ENCODE measurements around the gene SORT1.
A peak's percentile ranks its signal among the peaks of the same experiment; 100 is the strongest.
"Not testable (repeated sequence)": the region's sequence is repeated elsewhere in the genome, so short reads cannot be mapped to it uniquely, and the experiment has no call there.

Gene SORT1

DNA sequence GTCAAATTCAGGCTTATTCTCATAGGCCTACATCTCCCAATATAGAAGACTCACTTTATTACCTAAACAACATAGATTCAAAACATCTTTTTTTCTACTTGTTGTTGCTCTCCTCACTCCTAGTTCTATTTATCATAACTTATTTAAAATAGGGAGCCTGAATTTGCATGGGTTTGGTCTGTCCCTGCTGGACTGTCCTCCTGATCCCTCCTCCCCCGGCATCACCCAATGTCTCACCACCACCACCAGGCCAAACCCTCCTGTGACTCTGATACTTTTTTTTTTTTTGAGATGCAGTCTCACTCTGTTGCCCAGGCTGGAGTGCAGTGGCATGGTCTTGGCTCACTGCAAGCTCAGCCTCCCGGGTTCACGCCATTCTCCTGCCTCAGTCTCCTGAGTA, 59.1 kb downstream of the SORT1 start:
- no peak for DNase-seq

DNA sequence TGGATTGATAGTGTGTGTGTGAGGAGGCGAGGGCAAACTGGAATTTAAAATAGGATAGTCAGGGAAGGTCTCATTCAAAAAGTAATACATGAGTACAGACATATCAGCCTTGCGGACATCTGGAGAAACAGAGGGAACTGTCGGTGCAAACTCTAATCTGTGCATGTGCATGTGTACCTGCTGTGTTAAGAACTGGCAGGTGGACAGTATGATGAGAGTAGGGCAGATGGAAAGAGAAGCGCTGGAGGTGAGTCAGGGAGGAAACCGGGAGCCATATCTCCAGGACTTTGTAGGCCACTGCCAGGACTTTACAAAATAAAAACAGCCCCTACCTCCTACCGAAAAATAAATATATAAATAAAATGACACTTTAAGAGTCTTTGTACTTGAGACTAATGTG, 59.6 kb downstream of the SORT1 start:
- peak in 1 of 14 donors; percentile 60 for DNase-seq

DNA sequence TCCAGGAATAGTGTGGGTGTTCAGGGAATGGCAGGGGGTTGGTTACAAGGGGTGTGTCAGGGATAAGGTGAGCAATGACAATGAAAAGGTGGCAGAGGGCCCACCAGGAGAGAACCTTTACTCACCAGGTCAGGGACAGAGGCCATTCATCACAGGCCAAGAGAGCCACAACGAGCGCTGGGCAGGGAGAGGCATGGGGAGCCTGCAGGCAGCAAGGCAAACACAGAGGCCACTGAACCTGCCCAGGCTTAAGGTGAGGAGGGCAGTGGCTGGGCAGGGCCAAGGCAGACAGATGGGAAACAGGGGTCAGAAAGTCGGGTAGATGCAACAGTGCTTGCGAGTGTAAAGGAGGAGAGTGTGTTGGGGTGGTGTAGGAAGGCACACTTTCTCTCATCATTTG, 62.6 kb downstream of the SORT1 start:
- DNase-seq = no peak

DNA sequence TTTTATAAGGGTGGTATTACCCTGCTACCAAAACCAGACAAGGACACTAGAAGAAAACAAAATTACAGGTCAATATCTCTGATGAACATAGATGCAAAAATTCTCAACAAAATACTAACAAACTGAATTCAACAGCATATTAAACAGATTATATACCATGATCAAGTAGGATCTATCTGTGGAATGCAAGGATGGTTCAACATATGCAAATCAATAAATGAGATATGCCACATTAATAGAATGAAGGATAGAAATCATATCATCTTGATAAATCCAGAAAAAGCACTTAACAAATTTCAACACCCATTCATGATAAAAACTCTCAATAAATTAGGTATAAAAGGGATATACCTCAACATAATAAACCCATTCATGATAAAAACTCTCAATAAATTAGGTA, 66.6 kb downstream of the SORT1 start:
- no peak for DNase-seq

DNA sequence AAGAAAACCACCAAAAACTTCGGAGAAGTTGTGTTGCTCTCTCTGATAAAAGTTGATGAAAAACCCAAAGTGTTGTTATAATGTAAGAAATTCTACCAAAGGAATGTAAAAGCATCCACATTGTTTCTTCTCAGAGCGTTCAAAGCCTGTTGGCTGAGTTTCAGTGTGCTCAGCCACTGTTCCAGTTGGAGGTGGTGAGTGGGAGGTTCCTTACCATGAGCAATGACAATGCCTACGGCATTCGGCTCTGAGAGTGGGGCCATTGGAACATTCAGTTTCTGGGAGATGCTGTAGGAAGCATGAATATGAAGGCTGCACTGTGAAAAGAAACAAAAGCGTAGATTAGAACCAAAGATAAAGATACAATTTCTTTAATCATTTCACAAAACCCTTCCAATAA, 70.4 kb downstream of the SORT1 start:
- no peak for DNase-seq

DNA sequence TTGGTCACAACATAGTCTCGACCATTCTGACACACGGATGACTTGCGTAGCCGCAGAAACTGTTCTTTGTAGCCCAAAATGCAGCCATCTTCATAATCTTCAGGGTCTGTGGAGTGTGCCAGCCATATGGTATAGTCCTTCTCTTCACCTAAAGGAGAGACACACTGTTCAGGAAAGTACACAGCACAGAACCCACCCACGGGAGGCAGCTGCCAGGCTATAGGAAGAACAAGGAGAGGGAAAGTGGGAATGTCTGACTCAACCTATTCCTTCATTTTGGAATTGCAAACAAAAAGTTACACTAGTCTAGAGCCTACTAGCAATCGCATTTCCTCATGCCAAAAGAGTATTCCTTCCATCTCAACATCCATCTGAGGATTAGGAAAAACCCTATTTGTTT, 74.7 kb downstream of the SORT1 start:
- DNase-seq = no peak

DNA sequence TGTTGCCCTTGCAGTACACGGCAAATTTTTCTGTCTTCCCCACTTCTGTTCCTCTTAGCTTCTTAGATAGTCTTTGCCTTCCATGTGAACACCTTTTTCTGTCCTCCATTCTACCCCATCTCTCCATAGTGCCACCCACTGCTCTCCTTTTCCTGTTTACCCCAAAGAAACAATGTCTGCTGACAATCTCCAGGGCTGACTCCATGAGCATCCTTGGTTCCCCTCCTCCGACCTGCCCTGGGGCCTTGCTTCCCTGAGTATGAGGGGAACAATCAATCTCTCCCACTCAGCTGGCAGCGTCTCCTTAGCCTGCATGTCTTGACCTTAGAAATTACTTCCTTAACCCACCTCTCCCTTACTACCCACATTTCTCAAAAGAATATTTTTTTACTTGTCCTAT, 78.6 kb downstream of the SORT1 start:
- DNase-seq = no peak

DNA sequence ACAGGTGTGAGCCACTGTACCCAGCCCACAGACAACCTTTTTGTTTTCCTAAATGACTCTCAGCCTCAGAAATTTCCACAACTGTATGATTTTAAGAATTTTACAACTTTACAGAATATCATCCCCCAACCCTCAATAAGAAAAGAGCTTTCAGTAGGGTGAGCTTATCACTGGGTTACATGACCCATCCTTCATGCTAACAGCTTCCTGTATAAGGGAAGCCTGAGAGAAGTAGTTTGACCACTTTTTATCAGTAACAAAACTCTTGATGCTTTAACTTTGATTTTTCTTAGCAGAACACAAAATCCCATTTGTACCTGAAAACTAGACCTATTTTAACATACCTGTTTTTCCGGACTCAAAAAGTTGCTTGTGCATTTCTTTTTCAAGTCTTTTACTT, 81.2 kb downstream of the SORT1 start:
- DNase-seq = no peak

DNA sequence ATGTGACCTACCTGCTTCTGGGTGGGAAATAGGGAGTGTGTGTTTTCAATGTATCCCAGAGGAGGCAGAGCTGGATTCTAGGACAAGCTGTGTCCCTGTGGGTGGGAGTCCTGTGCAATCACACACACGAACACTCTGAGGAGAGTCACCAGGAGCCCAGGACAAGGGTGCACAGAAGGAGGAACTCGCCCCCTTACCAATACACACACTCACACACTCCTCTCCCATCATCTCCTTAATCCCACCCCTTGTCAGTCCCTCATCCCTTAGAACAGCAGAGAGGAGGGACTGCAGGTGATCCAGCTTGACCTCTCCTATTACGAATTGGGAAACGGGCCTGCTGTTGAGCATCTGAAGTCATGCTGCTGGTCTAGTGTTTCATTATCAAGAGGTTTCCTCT, 82.4 kb downstream of the SORT1 start:
- DNase-seq = no peak

DNA sequence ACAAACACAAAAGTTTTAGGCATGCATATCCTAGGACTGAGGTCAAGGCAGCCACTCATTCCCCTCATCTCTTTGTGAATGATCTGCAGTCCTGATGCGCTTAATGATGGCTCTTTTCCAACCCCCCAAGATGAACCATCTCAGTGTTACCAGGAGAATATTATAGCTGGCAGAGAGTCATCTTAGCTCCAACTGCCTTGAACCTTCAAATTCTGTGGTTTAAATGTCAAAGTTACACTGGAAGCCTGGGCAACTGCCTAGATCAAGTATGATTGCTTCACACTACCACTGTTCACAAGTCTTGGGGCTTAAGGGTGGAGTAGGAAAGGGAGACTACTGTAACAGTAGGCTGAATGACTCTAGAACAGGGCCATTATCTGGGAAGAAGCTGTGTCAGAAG, 82.9 kb downstream of the SORT1 start:
- no peak for DNase-seq

DNA sequence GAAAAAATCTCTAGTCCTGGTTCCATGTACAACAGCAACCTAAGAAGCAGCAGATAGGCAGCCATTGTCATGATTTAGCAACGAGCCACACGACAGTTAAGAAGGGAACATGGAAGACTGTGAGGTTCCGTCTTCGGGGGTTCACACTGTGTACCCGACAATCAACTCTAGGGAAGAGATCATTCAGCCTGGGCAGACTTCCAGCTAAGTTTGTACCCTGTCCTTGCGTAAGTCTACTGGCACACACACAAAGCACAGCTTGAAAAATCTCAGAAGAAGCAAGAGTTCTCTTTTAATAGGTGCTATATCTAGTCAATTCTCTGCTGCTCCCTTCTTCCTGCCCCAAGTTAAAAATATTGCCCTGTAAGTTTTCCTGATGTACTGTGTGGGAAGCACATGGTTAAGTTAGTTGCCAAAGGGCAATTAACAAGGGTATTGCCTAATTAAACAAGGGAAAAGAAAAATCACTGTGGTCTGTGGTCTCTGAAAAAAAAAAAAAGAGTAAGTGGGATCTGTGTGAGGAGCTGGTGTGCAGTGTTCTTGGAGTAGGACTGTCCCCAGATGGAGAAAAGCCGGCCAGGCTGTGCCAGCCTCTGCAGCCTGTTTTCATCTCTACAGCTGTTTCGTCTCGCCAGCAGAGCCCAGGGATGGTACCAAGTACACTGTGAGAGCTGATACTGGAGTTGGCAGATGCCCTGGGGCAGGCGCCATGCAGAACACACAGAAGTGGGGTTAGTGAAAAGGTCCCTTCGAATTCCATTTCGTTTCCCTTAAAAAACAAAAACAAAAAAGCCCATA, 84.5 kb downstream of the SORT1 start:
- DNase-seq = peak in 11 of 14 donors; percentile 5 to 81 (median 59)

DNA sequence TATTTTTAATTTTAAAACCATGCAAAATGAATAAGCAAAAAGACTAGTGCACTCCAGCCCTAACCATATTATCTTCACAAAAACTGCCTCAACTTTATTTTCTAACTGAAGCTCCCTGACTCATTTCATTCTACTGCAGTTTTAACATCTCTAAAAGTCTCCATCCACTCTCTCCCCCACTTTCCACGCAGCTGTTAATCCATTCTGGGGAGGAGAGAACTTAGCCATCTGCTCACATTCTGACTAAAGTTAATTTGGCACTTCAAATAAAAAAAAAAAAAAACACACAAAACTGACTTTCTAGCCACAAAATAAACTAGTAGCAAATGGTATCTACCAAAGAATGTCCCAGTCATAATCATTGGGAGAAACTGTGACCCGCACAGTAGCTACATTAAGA, 85.5 kb downstream of the SORT1 start:
- no peak for DNase-seq

DNA sequence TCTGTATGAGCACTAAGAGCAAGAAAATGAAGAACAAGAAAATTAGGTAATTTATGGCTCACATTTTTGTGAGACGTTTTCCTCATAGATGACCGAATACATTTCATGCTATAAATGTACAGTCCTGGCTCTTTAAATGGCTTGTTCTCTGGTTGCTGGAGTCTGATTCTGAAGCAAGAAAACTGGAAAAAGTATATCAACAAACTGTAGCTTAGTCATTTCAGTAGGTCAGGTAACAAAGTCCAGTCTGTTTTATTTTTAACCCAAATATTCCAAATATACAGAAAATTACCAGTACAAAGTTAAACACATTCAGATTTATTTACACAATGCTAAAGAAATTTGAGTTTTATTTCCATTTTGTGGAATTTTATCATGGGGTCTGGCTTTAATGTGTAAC, 88.4 kb downstream of the SORT1 start:
- DNase-seq = no peak

DNA sequence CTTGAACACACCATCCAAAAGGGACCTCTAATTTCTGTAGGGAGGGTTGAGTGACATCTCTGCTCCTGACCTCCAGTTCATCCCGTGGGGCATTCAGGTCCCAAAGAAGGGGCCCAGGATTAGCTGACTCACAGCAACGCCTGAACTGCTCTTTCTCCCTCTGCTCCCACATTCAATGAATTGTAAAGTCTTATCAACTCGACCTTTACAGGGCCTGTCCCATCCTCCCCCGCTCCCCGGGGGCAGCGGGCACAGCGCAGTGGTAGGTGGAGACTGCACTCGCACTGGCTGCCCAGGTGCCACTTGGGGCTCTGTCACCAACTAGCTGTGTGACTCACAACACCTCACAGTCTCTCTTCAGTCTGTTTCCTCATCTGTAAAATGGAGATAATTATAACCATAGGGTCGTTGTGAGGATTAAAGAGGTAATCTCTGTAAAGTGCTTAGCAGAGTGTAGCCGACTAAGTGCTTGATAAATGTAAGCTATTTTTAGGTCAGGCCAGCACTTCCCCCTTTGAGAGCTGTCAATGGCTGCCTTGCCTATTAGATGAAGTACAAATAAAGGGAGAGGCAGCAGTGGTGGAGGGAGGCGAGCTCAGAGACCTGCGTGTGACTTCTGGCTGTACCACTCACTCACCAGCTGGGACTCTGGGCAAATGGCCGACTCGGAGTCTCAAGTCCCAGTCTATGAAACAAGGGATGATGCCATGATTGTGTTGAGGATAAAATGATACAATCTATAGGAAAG, 90.3 kb downstream of the SORT1 start:
- DNase-seq = peak in 6 of 14 donors; percentile 31 to 60 (median 34)

DNA sequence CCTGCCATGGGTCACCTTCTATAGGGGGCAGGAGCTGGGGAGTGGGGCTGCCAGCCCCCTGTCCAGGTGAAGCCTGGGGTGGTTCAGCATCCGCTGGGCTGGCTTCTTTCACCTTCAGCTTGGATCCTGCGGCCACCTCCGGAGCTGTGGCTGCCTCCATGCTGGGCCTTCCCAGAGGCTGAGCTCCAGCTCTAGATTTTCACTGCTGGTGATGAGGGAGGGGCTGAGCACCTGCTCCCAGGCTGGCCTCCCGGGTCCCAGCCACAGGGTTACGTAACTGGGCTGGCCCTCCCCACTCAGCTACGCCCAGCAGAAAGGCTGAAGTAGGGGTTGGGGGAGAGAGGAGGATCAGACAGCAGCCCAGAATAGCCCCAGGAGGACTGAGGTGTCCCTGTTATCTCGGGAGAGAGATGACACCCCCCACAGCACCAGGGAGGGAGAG, 90.9 kb downstream of the SORT1 start, which contains the start of gene MYBPHL:
Gene MYBPHL, minus strand, starts transcription at position 180 of the 442 bp plus-strand sequence. Its CDS starts 20 bp downstream, at position 160.
- DNase-seq = no peak

DNA sequence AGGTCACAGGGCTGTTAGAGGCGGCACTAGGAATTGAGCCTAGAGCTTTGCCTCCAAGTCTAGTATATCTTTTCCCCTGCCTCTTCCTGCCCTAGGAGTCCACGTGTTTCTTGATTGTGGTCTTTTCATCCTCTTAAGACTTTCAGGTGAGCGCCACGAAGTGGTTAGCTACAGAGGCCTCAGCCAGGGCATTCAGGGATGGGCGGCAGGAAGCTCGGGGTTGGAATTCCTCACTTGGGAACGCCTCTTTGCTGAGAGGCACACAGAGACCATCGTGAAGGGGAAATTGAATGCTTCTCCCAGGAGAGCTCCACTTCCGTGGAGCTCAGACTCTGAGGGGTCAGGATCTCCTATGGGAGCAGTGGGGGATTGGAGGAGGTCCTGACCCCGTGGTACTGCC, 91.7 kb downstream of the SORT1 start:
- not testable (repeated sequence) for DNase-seq

DNA sequence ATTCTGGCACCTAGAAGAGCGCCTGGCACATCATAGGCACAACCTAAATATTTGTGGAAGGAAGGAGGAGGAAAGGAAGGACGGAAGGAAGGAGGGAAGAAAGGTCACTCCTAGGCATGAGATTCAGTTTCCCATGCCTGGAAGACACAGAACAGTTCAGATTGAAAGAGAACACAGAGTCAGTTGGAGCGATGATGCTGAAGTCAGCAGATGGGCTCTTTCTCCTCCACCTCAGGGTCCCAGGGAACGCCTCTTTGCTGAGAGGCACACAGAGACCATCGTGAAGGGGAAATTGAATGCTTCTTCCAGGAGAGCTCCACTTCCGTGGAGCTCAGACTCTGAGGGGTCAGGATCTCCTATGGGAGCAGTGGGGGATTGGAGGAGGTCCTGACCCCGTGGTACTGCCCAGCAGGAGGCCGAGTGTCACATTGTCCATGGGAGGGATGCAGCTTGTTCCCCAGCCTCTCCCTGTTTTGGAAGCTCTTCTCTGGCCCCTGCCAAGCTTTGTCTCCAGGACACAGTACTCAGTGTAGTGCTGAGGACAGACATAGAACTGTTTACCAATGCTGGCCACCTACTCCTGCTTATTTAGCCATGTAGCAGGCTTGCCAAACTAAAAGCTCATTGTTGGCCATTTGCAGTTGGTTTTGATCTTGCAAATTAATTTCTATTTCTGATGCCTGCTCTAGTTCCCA, 93.3 kb downstream of the SORT1 start:
- peak in 11 of 14 donors; percentile 37 to 85 (median 75) for DNase-seq

DNA sequence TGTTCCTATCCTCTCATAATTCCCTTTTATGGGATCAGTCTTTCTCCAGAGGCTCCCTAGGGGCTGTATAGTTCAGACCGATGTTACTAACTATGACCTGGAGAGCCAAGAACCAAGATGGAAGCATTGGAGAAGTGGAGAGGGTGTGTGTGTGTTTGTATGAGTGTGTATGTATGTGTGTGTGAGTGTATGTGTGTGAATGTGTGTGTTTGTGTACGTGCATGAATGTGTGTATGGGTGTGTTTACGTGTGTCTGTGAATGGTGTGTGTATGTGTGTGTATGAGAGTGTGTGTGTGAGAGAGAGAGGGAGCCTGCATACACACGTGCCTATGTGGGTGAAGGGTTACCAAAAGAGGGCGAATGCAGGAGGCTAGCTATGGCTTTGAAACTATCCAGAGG, 95.8 kb downstream of the SORT1 start:
- DNase-seq = no peak

DNA sequence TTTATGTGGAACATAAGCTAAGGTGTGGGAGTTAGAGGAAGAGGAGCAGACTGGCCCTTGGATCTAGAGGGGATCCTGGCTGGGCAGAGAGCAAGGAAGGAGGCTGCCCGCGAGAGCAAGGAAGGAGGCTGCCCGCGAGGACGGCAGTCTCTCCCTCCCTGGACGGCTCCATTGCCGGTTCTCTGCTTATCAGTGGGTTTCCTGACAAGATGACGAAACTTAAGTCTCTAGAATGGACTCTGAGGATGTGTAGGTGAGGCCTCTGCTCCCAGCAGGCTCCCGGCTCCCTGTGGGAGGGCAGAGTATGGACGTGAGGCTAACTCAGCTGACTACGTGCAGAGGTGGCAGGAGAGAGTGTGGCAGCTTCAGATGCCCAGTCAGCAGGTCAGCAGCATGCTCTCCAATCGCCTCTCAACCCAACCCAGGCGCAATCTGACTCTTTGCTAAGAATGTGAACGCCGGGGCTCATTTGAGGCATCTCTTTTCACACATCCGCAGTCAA, 97.0 kb downstream of the SORT1 start:
- no peak for DNase-seq

DNA sequence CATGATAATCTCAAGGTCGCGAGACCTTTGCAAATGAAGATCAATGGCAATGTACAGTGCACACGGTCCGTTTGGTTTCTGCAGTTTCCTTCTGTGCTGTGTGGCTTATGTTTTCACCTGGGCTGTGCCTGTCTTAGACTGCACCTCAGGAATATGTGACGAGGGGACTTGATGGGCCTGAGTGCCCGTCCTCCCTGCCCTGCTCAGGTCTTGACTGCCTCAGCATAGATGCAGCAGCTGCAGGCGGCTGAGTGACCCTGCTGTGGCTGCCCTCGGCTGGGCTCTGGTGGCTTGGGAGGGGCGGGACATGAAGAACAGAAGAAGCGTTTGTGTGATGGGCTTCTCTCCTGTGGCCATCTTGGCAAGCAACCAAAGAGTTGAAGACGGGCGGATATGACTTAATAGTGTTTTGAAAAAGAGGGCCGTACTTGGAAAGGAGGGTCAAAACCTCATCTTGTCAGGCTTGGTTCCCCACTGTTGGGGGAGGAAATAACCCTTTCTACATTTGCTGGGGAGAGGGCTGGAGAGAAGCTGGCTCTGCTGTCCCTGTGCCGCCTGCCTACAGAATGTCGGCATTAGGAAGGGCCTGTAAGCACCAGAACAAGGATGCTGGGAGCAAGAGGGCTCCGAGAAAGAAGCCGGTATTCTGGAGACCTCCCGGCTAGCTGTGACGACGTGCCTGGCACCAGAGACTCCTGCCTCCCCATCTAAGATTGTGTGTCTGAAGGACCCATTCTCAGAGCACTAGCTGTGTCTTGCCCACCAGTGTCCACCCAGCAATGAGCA, 98.0 kb downstream of the SORT1 start:
- peak in 12 of 14 donors; percentile 42 to 91 (median 79) for DNase-seq

DNA sequence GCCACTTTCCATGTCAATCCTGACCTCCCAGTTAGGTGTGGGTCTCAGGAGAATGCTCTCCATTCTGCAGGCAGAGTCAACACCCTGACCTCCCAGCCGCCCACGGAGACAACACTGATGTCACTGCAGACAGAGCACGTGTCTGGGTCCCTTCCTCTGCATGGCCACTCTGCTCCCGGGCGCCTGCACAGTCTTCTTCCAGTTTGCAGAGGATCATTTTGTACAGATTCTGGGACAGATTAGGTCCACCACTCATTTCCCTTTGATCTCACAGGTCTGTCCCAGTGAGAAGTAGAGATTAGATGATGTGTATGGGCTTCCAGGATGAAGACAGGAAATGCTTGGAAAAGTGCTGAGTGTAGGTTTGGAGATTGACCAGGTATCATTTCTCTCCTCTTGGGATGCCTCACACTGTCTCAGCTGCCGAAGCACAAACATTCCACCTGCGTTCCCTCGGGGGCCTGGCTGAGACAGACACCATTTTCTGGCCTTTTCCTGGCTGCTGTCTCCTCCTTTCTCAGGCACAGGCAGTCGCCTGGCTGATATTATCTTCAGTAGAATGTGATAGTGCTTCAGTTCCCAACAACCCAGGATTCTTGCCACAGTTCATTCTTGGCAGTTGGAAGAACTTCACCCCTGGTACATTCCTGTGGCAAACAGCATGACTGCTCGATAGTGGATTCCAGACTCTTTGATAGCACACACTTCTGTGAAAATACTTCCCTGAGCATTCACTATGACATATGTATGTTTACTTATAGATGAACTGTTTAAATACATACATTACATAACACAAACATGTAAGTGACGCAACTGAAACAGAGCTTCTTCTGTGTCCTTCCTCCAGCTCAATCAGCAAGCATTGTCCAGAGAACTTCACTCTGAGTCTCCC, 98.8 kb downstream of the SORT1 start:
- DNase-seq = peak in 11 of 14 donors; percentile 47 to 82 (median 69)
